Liver (tissue), 9 donors: ENCODE results near the gene ENO3. TPM values are rescaled to one million over a fixed set of nuclear protein-coding genes. Genes with fewer than 3 reads are reported as not detected.
A peak's percentile ranks its signal among the peaks of the same experiment; 100 is the strongest.

Experiments
- DNase-seq: peaks from one replicate; pipeline ENCODE4 v3.0.0-alpha.2; 2017; ENCODE audit warnings: low spot score
- H3K27ac ChIP-seq, 2 donors: one replicate each; pipeline ENCODE4 v1.7.0; 2013; ENCODE audit warnings: inconsistent platforms in 2 of 2, low read length in 2 of 2, control low read depth in 1 of 2, low read depth in 1 of 2, mild to moderate bottlenecking in 1 of 2
- H3K27me3 ChIP-seq, 4 donors: one replicate each; pipeline versions ENCODE4 v1.6.1 to v1.7.0; 2013; ENCODE audit warnings: low read length in 3 of 4, inconsistent platforms in 1 of 4, mild to moderate bottlenecking in 1 of 4, moderate library complexity in 1 of 4; ENCODE audit not compliant: control insufficient read depth in 4 of 4, insufficient read depth in 4 of 4
- H3K36me3 ChIP-seq, 4 donors: one replicate each; pipeline versions ENCODE4 v1.6.1 to v1.7.0; 2013; ENCODE audit warnings: low read length in 3 of 4, mild to moderate bottlenecking in 3 of 4, low read depth in 1 of 4, moderate library complexity in 1 of 4; ENCODE audit not compliant: control insufficient read depth in 4 of 4, insufficient read depth in 3 of 4
- H3K4me1 ChIP-seq, 4 donors: one replicate each; pipeline versions ENCODE4 v1.6.1 to v1.7.0; 2013; ENCODE audit warnings: low read length in 3 of 4, mild to moderate bottlenecking in 3 of 4, moderate library complexity in 1 of 4; ENCODE audit not compliant: control insufficient read depth in 4 of 4, insufficient read depth in 4 of 4
- H3K4me3 ChIP-seq, 3 donors: one replicate each; pipeline versions ENCODE4 v1.6.1 to v1.7.0; 2013; ENCODE audit warnings: low read length in 3 of 3, control low read depth in 1 of 3, low read depth in 1 of 3, mild to moderate bottlenecking in 1 of 3
- H3K9ac ChIP-seq, 2 donors: one replicate each; pipeline ENCODE4 v1.7.0; 2013; ENCODE audit warnings: low read length in 2 of 2, mild to moderate bottlenecking in 2 of 2, moderate library complexity in 2 of 2, control low read depth in 1 of 2, low read depth in 1 of 2
- H3K9me3 ChIP-seq, 4 donors: one replicate each; pipeline versions ENCODE4 v1.6.1 to v1.7.0; 2013; ENCODE audit warnings: low read length in 3 of 4; ENCODE audit not compliant: control insufficient read depth in 4 of 4
- CTCF ChIP-seq: fragments of 150-350 bp; IDR thresholded peaks from 2 replicates; pipeline ENCODE4 v1.5.1; 2017; ENCODE audit warnings: improper control_type of control experiment, low read depth, low read length; ENCODE audit not compliant: missing input control
- FOXA2 ChIP-seq: IDR thresholded peaks from 2 replicates; pipeline ENCODE4 v1.6.1; 2016; ENCODE audit warnings: antibody characterized with exemption
- GABPA ChIP-seq, 2 donors: IDR thresholded peaks in 1 of 2; conservative IDR thresholded peaks in 1 of 2; 2 replicates each; pipeline ENCODE4 v1.6.1; 2016; ENCODE audit warnings: antibody characterized with exemption in 2 of 2, mild to moderate bottlenecking in 1 of 2, moderate library complexity in 1 of 2
- HNF4A ChIP-seq, 2 donors: conservative IDR thresholded peaks; 2 replicates each; pipeline ENCODE4 v1.6.1; 2016; ENCODE audit warnings: antibody characterized with exemption in 2 of 2, mild to moderate bottlenecking in 2 of 2
- HNF4G ChIP-seq: IDR thresholded peaks from 2 replicates; pipeline ENCODE4 v1.6.1; 2016; ENCODE audit warnings: antibody characterized with exemption
- MAX ChIP-seq: IDR thresholded peaks from 2 replicates; pipeline ENCODE4 v1.6.1; 2016; ENCODE audit warnings: antibody characterized with exemption
- NR2F2 ChIP-seq: IDR thresholded peaks from 2 replicates; pipeline ENCODE4 v1.6.1; 2016; ENCODE audit warnings: antibody characterized with exemption
- RAD21 ChIP-seq, 2 donors: IDR thresholded peaks; 2 replicates each; pipeline ENCODE4 v1.6.1; 2016; ENCODE audit warnings: antibody characterized with exemption in 2 of 2, mild to moderate bottlenecking in 2 of 2
- REST ChIP-seq: IDR thresholded peaks from 2 replicates; pipeline ENCODE4 v1.6.1; 2016; ENCODE audit warnings: antibody characterized with exemption, mild to moderate bottlenecking
- RXRA ChIP-seq, 2 donors: IDR thresholded peaks; 2 replicates each; pipeline ENCODE4 v1.6.1; 2017 to 2018; ENCODE audit warnings: antibody characterized with exemption in 2 of 2, mild to moderate bottlenecking in 1 of 2
- SP1 ChIP-seq: IDR thresholded peaks from 2 replicates; pipeline ENCODE4 v1.6.1; 2018; ENCODE audit warnings: antibody characterized with exemption, mild to moderate bottlenecking
- TAF1 ChIP-seq: conservative IDR thresholded peaks from 2 replicates; pipeline ENCODE4 v1.6.1; 2016; ENCODE audit warnings: antibody characterized with exemption, mild to moderate bottlenecking
- YY1 ChIP-seq: IDR thresholded peaks from 2 replicates; pipeline ENCODE4 v1.6.1; 2016; ENCODE audit warnings: antibody characterized with exemption, mild to moderate bottlenecking
- ZBTB33 ChIP-seq: IDR thresholded peaks from 2 replicates; pipeline ENCODE4 v1.6.1; 2016; ENCODE audit warnings: antibody characterized with exemption
- whole genome bisulfite sequencing: extraction: QIAGEN DNeasy Blood & Tissue Kit; methylation state at CpG from one replicate; pipeline ENCODE4 v1.1.7; 2013; 5-methylcytosine and 5-hydroxymethylcytosine counted together
- polyA plus RNA-seq, 2 donors: library from polyadenylated mRNA; stranded (reverse) in 1 of 2; unstranded in 1 of 2; fragments of 200-250 nt in 1 of 2; fragments of >200 nt in 1 of 2; fragmentation: Nextera tagmentation in 1 of 2; extraction: Ambion mirVana in 1 of 2; gene quantifications; one replicate each; pipeline versions ENCODE4 v1.2.1 to v1.2.3, GENCODE V29; 2013 to 2015
- total RNA-seq, 2 donors: library from RNA; depleted of rRNA; stranded (reverse); fragments of >200 nt; gene quantifications; one replicate each; pipeline ENCODE4 v1.2.3, GENCODE V29; 2014
- donor health status: healthy.
- donor health status: healthy.
- donor health status: healthy.
- donor health status: healthy.
- donor health status: healthy.

Gene ENO3
- total and polyA plus RNA-seq, 4 donors: 26.3 to 117 (median 30.8) TPM

GRCh38 chr17:4986951-4987766, 36.2 kb downstream of the ENO3 start, which contains the start of gene CAMTA2:
CAMTA2 (minus strand) TSS chr17:4987675; CDS start chr17:4986222, 1,453 bp downstream.
- H3K27ac ChIP-seq: peak within 1 kb of the TSS; percentile 76 to 81
- H3K9me3 ChIP-seq: no peaks in the 10 kb centered on the region
- peaks cover 2 to 10% (median 6%) of the 10 kb centered on the region in 4 donors for H3K36me3 ChIP-seq
- no peaks in the 10 kb centered on the region for H3K27me3 ChIP-seq
- peaks cover 10 to 21% (median 15%) of the 10 kb centered on the region in 4 donors for H3K4me1 ChIP-seq
- H3K4me3 ChIP-seq: peak within 1 kb of the TSS; percentile 18 to 84 (median 78)
- H3K9ac ChIP-seq: peak within 1 kb of the TSS; percentile 62 to 87
- peak; percentile 87 for DNase-seq
- TF ChIP-seq REST: no peak
- peak; percentile 36 for TF ChIP-seq SP1
- peak; percentile 55 to 65 for TF ChIP-seq RXRA (IDR thresholded peaks at IDR 0.05)
- TF ChIP-seq HNF4A (conservative IDR thresholded peaks at IDR 0.05): peak in 1 of 2 donors; percentile 37
- no peak for TF ChIP-seq MAX
- no peak for TF ChIP-seq NR2F2
- TF ChIP-seq FOXA2: no peak
- no peak for TF ChIP-seq GABPA (IDR thresholded peaks at IDR 0.05 in 1 of 2, conservative IDR thresholded peaks at IDR 0.05 in 1 of 2)
- peak; percentile 70 for TF ChIP-seq YY1
- peak in 1 of 2 donors; percentile 39 for TF ChIP-seq RAD21 (IDR thresholded peaks at IDR 0.05)
- peak; percentile 38 for TF ChIP-seq CTCF
- TF ChIP-seq HNF4G: no peak
- 1% methylated on average over 78 of the region's 78 CpGs for WGBS

- H3K27ac ChIP-seq: peak overlapping the region; percentile 76 to 81
- WGBS: 19% methylated on average over 30 of the region's 30 CpGs
- H3K27me3 ChIP-seq: no peaks in the 10 kb centered on the region
- DNase-seq: no peak
- no peaks in the 10 kb centered on the region for H3K9me3 ChIP-seq
- peaks cover 10 to 21% (median 15%) of the 10 kb centered on the region in 4 donors for H3K4me1 ChIP-seq
- H3K4me3 ChIP-seq: peak overlapping the region; percentile 18 to 84 (median 78)
- TF ChIP-seq HNF4G (no peak), REST (no peak), ZBTB33 (no peak), HNF4A (conservative IDR thresholded peaks at IDR 0.05) (no peak), NR2F2 (peak; percentile 81), TAF1 (no peak)
- H3K9ac ChIP-seq: peak overlapping the region in 1 of 2 donors; percentile 62
- peaks cover 0 to 2% (median 2%) of the 10 kb centered on the region in 4 donors for H3K36me3 ChIP-seq
These were observed 37.0 kb downstream of the ENO3 start for GRCh38 chr17:4987767-4988567.
